Esophagus (tissue), 2 donors: ENCODE data around the gene ERBB4. TPM values are rescaled to one million over a fixed set of nuclear protein-coding genes. Genes with fewer than 3 reads are reported as not detected.
"Not testable (repeated sequence)": the region's sequence is repeated elsewhere in the genome, so short reads cannot be mapped to it uniquely, and the experiment has no call there.

Experiments used
- H3K27ac ChIP-seq, 2 donors: one replicate each; pipeline ENCODE4 v1.5.1; 2013; ENCODE audit warnings: low read depth in 2 of 2, mild to moderate bottlenecking in 2 of 2, inconsistent platforms in 1 of 2, low read length in 1 of 2, moderate library complexity in 1 of 2
- H3K27me3 ChIP-seq, 2 donors: one replicate each; pipeline ENCODE4 v1.6.1; 2013; ENCODE audit warnings: low read length in 2 of 2, control low read depth in 1 of 2, mild to moderate bottlenecking in 1 of 2; ENCODE audit not compliant: insufficient read depth in 2 of 2, control insufficient read depth in 1 of 2
- H3K36me3 ChIP-seq, 2 donors: one replicate each; pipeline ENCODE4 v1.6.1; 2013; ENCODE audit warnings: low read length in 1 of 2; ENCODE audit not compliant: control insufficient read depth in 2 of 2, insufficient read depth in 2 of 2
- H3K4me1 ChIP-seq, 2 donors: one replicate each; pipeline ENCODE4 v1.6.1; 2013; ENCODE audit warnings: low read length in 1 of 2; ENCODE audit not compliant: control insufficient read depth in 2 of 2, insufficient read depth in 2 of 2
- H3K4me3 ChIP-seq, 2 donors: one replicate each; pipeline ENCODE4 v1.5.1; 2013; ENCODE audit warnings: low read length in 2 of 2, mild to moderate bottlenecking in 2 of 2, low read depth in 1 of 2, moderate library complexity in 1 of 2
- H3K9me3 ChIP-seq, 2 donors: one replicate each; pipeline ENCODE4 v1.6.1; 2013; ENCODE audit warnings: mild to moderate bottlenecking in 2 of 2, low read depth in 1 of 2, low read length in 1 of 2, moderate library complexity in 1 of 2; ENCODE audit not compliant: control insufficient read depth in 2 of 2, insufficient read depth in 1 of 2
- WGBS, 2 donors: extraction: QIAGEN DNeasy Blood & Tissue Kit; methylation state at CpG; one replicate each; pipeline ENCODE4 v1.1.7; 2013; 5-methylcytosine and 5-hydroxymethylcytosine counted together
- polyA plus RNA-seq, 2 donors: library from polyadenylated mRNA; stranded (reverse); fragments of 200-250 nt; gene quantifications; one replicate each; pipeline ENCODE4 v1.2.3, GENCODE V29; 2013
- donor health status: healthy with polysubstance abuse.
- donor health status: Bipolar disorder and iron deficiency.

ERBB4 gene
- polyA plus RNA-seq, 2 donors = under 0.01 to 0.06 TPM

DNA sequence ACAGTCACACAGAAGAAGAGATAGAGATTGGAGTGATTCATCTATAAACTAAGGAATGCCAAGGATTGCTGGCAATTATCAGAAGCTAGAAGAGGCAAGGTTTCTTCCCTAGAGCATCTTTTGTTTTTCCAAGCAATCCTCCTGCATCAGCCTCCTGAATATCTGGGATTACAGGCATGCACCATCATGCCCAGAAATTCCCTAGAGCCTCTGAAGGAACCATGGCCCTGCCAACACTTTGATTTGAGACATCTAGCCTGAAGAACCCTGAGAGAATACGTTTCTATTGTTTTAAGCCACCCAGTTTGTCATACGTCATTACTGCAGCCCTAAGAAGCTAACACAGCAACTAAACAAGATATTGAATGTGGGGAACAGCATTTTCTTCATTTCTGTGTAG, 525.0 kb downstream of the ERBB4 start:
- H3K9me3 ChIP-seq = no peaks in the 10 kb centered on the region
- WGBS, 2 donors = 44 to 45% methylated on average over 2 of the region's 2 CpGs
- no peak overlapping the region for H3K4me3 ChIP-seq
- H3K27ac ChIP-seq = no peak overlapping the region
- no peaks in the 10 kb centered on the region for H3K36me3 ChIP-seq
- H3K27me3 ChIP-seq = no peaks in the 10 kb centered on the region
- H3K4me1 ChIP-seq = no peaks in the 10 kb centered on the region

DNA sequence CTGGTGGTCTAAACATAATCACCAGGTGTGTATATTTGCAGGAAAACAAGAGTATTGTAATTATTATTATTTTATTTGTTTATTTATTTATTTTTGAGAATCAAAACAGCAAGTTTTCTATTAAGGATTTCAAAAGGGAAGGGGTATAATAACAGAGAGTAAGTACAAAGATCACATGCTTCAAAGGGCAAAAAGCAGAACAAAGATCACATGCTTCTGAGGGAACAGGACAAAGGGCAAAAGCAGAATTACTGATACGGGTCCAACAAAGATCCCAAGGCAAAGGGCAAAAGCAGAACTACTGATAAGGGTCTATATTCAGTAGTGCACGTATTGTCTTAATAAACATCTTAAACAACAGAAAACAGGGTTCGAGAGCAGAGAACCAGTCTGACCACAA, 528.3 kb downstream of the ERBB4 start:
- not testable (repeated sequence) for H3K9me3 ChIP-seq, H3K36me3 ChIP-seq, H3K27ac ChIP-seq, H3K4me1 ChIP-seq, H3K27me3 ChIP-seq, H3K4me3 ChIP-seq
- 69 to 80% methylated on average over 3 of the region's 3 CpGs for WGBS, 2 donors

DNA sequence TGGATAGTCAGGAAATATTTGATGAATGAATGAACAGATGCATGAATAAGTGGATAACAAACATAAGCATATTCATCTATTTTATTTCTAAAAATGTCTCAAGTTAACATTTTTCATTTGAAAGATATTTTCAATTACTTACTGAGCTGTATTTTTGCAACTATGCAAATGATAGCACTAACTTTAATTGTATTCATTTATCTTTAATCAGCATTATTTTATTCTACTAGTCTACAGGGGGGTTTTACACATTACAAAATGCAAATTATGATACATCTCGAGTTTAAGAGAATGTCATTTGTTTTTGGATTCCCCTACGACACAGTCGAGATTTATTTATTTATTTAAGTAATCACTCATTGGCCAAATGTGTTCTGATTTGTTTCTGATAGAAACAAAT, 530.6 kb downstream of the ERBB4 start:
- Histone ChIP-seq H3K27ac (no peak overlapping the region), H3K27me3 (no peaks in the 10 kb centered on the region), H3K4me1 (no peaks in the 10 kb centered on the region), H3K9me3 (no peaks in the 10 kb centered on the region), H3K36me3 (no peaks in the 10 kb centered on the region), H3K4me3 (no peak overlapping the region)
- 47% methylated on average over 3 of the region's 3 CpGs for WGBS, 2 donors

DNA sequence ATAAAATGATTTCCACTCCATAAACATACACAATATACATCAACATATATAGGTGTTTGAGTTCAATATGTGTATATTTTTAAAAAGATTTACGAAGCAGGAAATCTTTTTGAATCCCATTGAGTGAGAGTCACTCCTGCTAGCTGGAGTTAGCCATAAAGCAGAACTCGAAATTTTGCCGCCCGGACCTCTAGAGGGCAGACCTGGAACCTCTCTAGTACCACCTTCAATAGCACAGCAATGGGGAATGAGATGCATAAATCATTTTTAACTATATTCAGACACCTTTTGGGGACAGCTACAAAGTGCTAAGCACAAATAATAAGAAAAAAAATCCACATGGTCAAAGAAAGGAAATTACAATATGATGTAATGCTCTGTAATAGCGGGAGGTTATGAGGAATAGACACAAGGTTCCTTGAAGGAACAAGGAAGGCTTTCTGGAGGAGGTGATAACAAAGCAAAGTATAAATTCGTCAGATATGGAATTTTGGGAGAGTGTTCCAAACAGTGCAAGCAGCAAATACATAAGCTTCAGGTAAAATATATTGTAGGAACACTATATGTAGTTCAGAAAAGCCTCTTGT, 533.4 kb downstream of the ERBB4 start:
- no peaks in the 10 kb centered on the region for H3K4me1 ChIP-seq

DNA sequence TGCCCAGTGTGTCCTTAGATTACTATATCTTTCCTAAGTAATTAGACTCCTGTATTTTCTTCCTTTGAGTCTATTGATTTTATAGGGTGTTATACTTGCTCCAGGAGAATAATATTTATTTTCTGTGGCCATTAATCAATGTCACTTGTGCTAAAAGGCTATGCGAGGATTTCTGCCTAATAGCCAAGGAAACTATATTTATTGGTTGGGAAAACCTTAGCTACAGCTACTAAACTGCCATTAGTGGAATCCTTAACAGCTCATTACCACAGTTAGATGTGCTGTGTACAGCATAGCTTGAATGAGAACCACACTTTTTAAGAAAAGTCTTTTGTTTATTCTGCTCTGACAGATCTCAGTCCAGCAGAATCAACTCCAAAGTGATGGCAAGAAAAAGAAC, 537.3 kb downstream of the ERBB4 start:
- WGBS, 2 donors = 16 to 21% methylated on average over 1 of the region's 1 CpG
- Histone ChIP-seq H3K36me3 (no peaks in the 10 kb centered on the region), H3K27me3 (no peaks in the 10 kb centered on the region)

More for the DNA sequence above, 533.4 kb downstream of the ERBB4 start:
- Histone ChIP-seq H3K27ac (no peak overlapping the region), H3K9me3 (no peaks in the 10 kb centered on the region), H3K4me3 (no peak overlapping the region), H3K36me3 (no peaks in the 10 kb centered on the region), H3K27me3 (no peaks in the 10 kb centered on the region)
- WGBS, 2 donors = 34 to 35% methylated on average over 6 of the region's 6 CpGs

DNA sequence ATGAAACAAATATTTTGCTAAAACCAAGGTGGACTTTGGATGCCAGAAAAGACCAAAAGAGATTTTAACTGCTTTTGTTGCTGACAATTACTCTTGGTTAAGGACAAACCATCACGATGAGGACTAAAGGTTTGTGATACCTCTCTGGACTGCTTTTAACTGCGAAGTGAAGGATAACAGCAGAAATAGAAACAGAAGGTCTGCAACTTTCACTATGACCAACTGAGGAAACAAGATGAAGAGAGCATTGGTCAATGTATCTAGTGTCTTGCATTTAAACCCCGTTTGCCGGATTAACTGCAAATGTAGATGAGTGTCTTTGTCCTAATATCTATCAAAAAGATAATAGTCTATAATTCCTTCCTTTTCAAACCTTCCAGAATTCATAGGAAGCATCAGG, 541.7 kb downstream of the ERBB4 start:
- Histone ChIP-seq H3K27ac (no peak overlapping the region), H3K4me3 (no peak overlapping the region), H3K4me1 (no peaks in the 10 kb centered on the region), H3K9me3 (no peaks in the 10 kb centered on the region), H3K27me3 (no peaks in the 10 kb centered on the region), H3K36me3 (no peaks in the 10 kb centered on the region)
- 75 to 78% methylated on average over 4 of the region's 4 CpGs for WGBS, 2 donors

More for the DNA sequence above, 537.3 kb downstream of the ERBB4 start:
- Histone ChIP-seq H3K9me3 (no peaks in the 10 kb centered on the region), H3K4me1 (no peaks in the 10 kb centered on the region), H3K4me3 (no peak overlapping the region), H3K27ac (no peak overlapping the region)

DNA sequence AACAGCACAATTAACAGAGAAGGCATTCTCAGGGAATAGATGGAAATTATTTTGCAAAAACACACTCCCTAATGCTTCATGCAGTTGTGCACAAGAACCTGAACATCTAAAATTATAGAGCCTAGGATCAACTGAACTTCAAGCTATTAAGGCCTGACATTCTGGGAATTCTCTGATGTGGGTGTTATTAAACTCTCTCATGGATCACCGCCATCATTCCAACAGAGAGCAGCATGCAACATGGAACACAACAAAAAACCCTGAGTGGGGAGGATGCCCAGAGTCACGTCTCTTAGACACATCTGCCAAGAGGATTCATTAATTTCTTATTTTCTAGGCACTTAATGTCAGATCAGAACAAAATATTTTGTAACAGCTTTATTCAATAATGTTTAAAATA, 543.8 kb downstream of the ERBB4 start:
- Histone ChIP-seq H3K4me3 (no peak overlapping the region), H3K36me3 (no peaks in the 10 kb centered on the region), H3K27ac (no peak overlapping the region), H3K9me3 (no peaks in the 10 kb centered on the region), H3K27me3 (no peaks in the 10 kb centered on the region), H3K4me1 (no peaks in the 10 kb centered on the region)
- WGBS, 2 donors = 47 to 63% methylated on average over 2 of the region's 2 CpGs

DNA sequence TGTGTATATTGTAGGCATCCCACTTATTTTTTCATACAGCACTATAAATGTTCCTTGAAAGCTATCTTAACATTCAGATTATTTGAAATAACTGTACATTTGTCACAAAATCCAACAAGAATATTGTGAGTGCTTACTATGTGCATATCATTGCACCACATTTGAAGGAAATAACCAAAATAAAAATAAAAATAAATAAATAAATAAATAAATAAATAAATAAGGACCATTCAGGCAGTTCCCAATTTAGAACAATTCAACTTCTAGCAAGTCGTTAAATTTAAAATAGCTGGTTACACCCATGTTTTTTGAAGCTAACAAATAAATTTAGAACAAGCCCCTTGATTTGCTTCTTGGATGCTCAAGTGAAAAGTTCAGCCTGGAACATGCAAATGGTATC, 548.3 kb downstream of the ERBB4 start:
- Histone ChIP-seq H3K27me3 (no peaks in the 10 kb centered on the region), H3K9me3 (no peaks in the 10 kb centered on the region), H3K27ac (no peak overlapping the region), H3K4me1 (no peaks in the 10 kb centered on the region), H3K4me3 (no peak overlapping the region), H3K36me3 (no peaks in the 10 kb centered on the region)
- 79 to 91% methylated on average over 1 of the region's 1 CpG for WGBS, 2 donors

DNA sequence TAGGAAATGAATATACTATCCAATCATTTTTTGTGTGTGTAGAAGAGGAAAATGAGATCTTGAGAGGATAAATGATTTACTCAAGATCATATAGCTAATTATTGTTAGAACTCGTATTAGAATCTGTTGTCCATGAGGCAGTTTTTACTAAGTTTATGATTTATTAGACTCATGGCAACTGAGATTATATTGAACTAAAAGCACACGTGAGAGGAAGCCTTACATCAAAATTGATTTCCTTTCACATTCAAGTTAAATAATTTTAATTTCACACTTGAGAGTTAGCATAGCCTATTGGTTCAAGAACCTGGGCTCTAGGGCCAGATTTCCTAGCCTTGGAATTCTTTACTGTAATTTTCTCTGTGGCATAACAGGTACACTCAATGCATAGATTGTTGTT, 552.3 kb downstream of the ERBB4 start:
- Histone ChIP-seq H3K4me3 (no peak overlapping the region), H3K27me3 (no peaks in the 10 kb centered on the region), H3K27ac (no peak overlapping the region), H3K36me3 (no peaks in the 10 kb centered on the region), H3K4me1 (no peaks in the 10 kb centered on the region), H3K9me3 (no peaks in the 10 kb centered on the region)
- WGBS, 2 donors = 49 to 58% methylated on average over 2 of the region's 2 CpGs

DNA sequence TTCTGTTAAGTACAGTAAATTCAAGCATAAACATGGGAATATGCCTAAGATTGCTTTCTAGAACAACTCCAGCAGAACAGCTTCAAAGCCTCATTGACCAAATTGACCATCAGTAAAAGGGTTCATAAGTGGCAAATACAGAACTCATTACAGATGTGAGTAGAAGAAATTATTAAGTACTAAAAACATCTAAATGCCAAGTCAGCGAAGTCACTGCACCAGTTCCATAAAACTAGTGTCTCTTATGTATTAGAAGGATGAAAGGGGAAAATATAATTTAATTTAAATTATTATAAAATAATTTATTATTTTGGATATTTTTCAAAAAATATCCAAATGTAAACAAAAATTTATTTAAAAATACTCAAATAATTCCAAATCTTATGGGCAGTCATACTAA, 553.2 kb downstream of the ERBB4 start:
- no peaks in the 10 kb centered on the region for H3K9me3 ChIP-seq
- WGBS, 2 donors = 80 to 84% methylated on average over 1 of the region's 1 CpG
- no peaks in the 10 kb centered on the region for H3K4me1 ChIP-seq
- no peak overlapping the region for H3K4me3 ChIP-seq
- H3K27ac ChIP-seq = no peak overlapping the region
- H3K36me3 ChIP-seq = no peaks in the 10 kb centered on the region
- H3K27me3 ChIP-seq = no peaks in the 10 kb centered on the region
